SK-N-SH treated with all-trans-retinoic acid at 6 μM for 48 hours (cell line): ENCODE results near the gene MARVELD2.

Source experiments
- ATAC-seq: fragments of 200-7000 bp; cut with Tn5 transposase; 3 replicates; pipeline ENCODE4 v1.9.1; 2020; ENCODE audit warnings: mild to moderate bottlenecking, moderate library complexity
- ARNTL ChIP-seq: fragments of 450-650 bp; formaldehyde crosslinking; IDR thresholded peaks from 2 replicates; pipeline ENCODE4 v1.5.0; 2020; ENCODE audit warnings: low read depth, mild to moderate bottlenecking, moderate library complexity, borderline replicate concordance
- BACH2 ChIP-seq: fragments of 250-450 bp; sonication (Bioruptor Pico); IDR thresholded peaks from 2 replicates; pipeline ENCODE4 v1.9.0; 2021; ENCODE audit warnings: mild to moderate bottlenecking, borderline replicate concordance
- CREB5 ChIP-seq: fragments of 250-450 bp; sonication (Bioruptor Pico); IDR thresholded peaks from 2 replicates; pipeline ENCODE4 v1.5.1; 2020; ENCODE audit warnings: low read depth, mild to moderate bottlenecking, moderate library complexity
- CSDC2 ChIP-seq: fragments of 250-450 bp; sonication (Bioruptor Pico); IDR thresholded peaks from 2 replicates; pipeline ENCODE4 v1.5.0; 2020; ENCODE audit warnings: mild to moderate bottlenecking, moderate library complexity
- CSRNP3 ChIP-seq: fragments of 250-450 bp; sonication (Bioruptor Pico); IDR thresholded peaks from 2 replicates; pipeline ENCODE4 v1.5.1; 2021; ENCODE audit warnings: mild to moderate bottlenecking, moderate library complexity
- ESRRG ChIP-seq: fragments of 250-450 bp; sonication (Bioruptor Pico); IDR thresholded peaks from 2 replicates; pipeline ENCODE4 v1.6.1; 2021; ENCODE audit warnings: mild to moderate bottlenecking
- GLIS3 ChIP-seq: fragments of 250-450 bp; sonication (Bioruptor Pico); IDR thresholded peaks from 2 replicates; pipeline ENCODE4 v1.5.0; 2020; ENCODE audit warnings: mild to moderate bottlenecking, moderate library complexity
- ISL1 ChIP-seq: fragments of 250-450 bp; sonication (Bioruptor Pico); IDR thresholded peaks from 2 replicates; pipeline ENCODE4 v2.1.2; 2022; ENCODE audit warnings: mild to moderate bottlenecking, moderate library complexity
- OSR1 ChIP-seq: fragments of 250-450 bp; sonication (Bioruptor Pico); IDR thresholded peaks from 2 replicates; pipeline ENCODE4 v1.8.0; 2022; ENCODE audit warnings: moderate library complexity, mild to moderate bottlenecking, inconsistent platforms
- PATZ1 ChIP-seq: fragments of 250-450 bp; sonication (Bioruptor Pico); IDR thresholded peaks from 2 replicates; pipeline ENCODE4 v1.8.0; 2020; ENCODE audit warnings: mild to moderate bottlenecking, moderate library complexity, borderline replicate concordance
- POU6F1 ChIP-seq: fragments of 250-450 bp; sonication (Bioruptor Pico); IDR thresholded peaks from 2 replicates; pipeline ENCODE4 v1.8.0; 2021; ENCODE audit warnings: low read depth, mild to moderate bottlenecking, moderate library complexity, borderline replicate concordance
- PPARA ChIP-seq: fragments of 250-450 bp; sonication (Bioruptor Pico); IDR thresholded peaks from 2 replicates; pipeline ENCODE4 v1.5.0; 2020; ENCODE audit warnings: mild to moderate bottlenecking, borderline replicate concordance
- RARB ChIP-seq: fragments of 250-450 bp; sonication (Bioruptor Pico); IDR thresholded peaks from 2 replicates; pipeline ENCODE4 v1.8.0; 2021; ENCODE audit warnings: mild to moderate bottlenecking, moderate library complexity
- SNAI2 ChIP-seq: fragments of 250-450 bp; sonication (Bioruptor Pico); IDR thresholded peaks from 2 replicates; pipeline ENCODE4 v1.5.0; 2020; ENCODE audit warnings: mild to moderate bottlenecking, moderate library complexity
- TCF4 ChIP-seq: fragments of 250-450 bp; sonication (Bioruptor Pico); IDR thresholded peaks from 2 replicates; pipeline ENCODE4 v1.8.0; 2021; ENCODE audit warnings: mild to moderate bottlenecking, moderate library complexity, borderline replicate concordance
- TOX ChIP-seq: fragments of 250-450 bp; sonication (Bioruptor Pico); IDR thresholded peaks from 2 replicates; pipeline ENCODE4 v1.8.0; 2021; ENCODE audit warnings: mild to moderate bottlenecking, moderate library complexity, borderline replicate concordance
- TSHZ2 ChIP-seq: fragments of 250-450 bp; sonication (Bioruptor Pico); IDR thresholded peaks from 2 replicates; pipeline ENCODE4 v1.5.0; 2020; ENCODE audit warnings: mild to moderate bottlenecking, moderate library complexity
- ZC3H10 ChIP-seq: fragments of 250-450 bp; sonication (Bioruptor Pico); IDR thresholded peaks from 2 replicates; pipeline ENCODE4 v1.5.1; 2021; ENCODE audit warnings: mild to moderate bottlenecking, moderate library complexity
- ZFP30 ChIP-seq: fragments of 450-650 bp; formaldehyde crosslinking; IDR thresholded peaks from 2 replicates; pipeline ENCODE4 v1.5.0; 2022; ENCODE audit warnings: mild to moderate bottlenecking, moderate library complexity
- ZNF565 ChIP-seq: fragments of 450-650 bp; formaldehyde crosslinking; conservative IDR thresholded peaks from 2 replicates; pipeline ENCODE4 v1.5.0; 2020; ENCODE audit warnings: low read depth, mild to moderate bottlenecking, moderate library complexity
- ZNF70 ChIP-seq: fragments of 450-650 bp; formaldehyde crosslinking; IDR thresholded peaks from 2 replicates; pipeline ENCODE4 v1.5.0; 2020; ENCODE audit warnings: mild to moderate bottlenecking, moderate library complexity
- ZNF8 ChIP-seq: fragments of 450-650 bp; formaldehyde crosslinking; IDR thresholded peaks from 2 replicates; pipeline ENCODE4 v1.5.0; 2020; ENCODE audit warnings: mild to moderate bottlenecking, moderate library complexity

Gene MARVELD2

GRCh38 chr5:69484891-69485290 lies 70.0 kb downstream of the MARVELD2 start:
- no peak for ATAC-seq
- TF ChIP-seq SNAI2 (CRISPR knock-in tag) (no peak), TCF4 (CRISPR knock-in tag) (no peak), BACH2 (no peak), ZNF565 (CRISPR knock-in tag) (no peak), TOX (CRISPR knock-in tag) (no peak), PPARA (CRISPR knock-in tag) (no peak), ZNF70 (CRISPR knock-in tag) (no peak), ZNF8 (CRISPR knock-in tag) (no peak), ARNTL (no peak), ISL1 (CRISPR knock-in tag) (no peak), ZC3H10 (CRISPR knock-in tag) (no peak), CSRNP3 (no peak), ZFP30 (CRISPR knock-in tag) (no peak), GLIS3 (CRISPR knock-in tag) (no peak)

- no peak for TF ChIP-seq CREB5 (CRISPR knock-in tag)
- no peak for TF ChIP-seq CSRNP3
- TF ChIP-seq TCF4 (CRISPR knock-in tag) = no peak
- no peak for TF ChIP-seq ZFP30 (CRISPR knock-in tag)
- TF ChIP-seq OSR1 = no peak
- TF ChIP-seq ZNF565 (CRISPR knock-in tag) = no peak
- no peak for TF ChIP-seq BACH2
- TF ChIP-seq ISL1 (CRISPR knock-in tag) = no peak
- TF ChIP-seq, all 23 proteins: peak for 0
- no peak for ATAC-seq
These were observed 70.6 kb downstream of the MARVELD2 start for GRCh38 chr5:69485471-69485870.

GRCh38 chr5:69489246-69489645 lies 74.3 kb downstream of the MARVELD2 start:
- TF ChIP-seq TCF4 (CRISPR knock-in tag) (no peak), BACH2 (no peak), RARB (CRISPR knock-in tag) (no peak), ZFP30 (CRISPR knock-in tag) (no peak), PATZ1 (CRISPR knock-in tag) (no peak), CSRNP3 (no peak), TSHZ2 (CRISPR knock-in tag) (no peak), PPARA (CRISPR knock-in tag) (no peak), SNAI2 (CRISPR knock-in tag) (no peak), ZNF8 (CRISPR knock-in tag) (no peak), ZNF70 (CRISPR knock-in tag) (no peak), GLIS3 (CRISPR knock-in tag) (no peak), CREB5 (CRISPR knock-in tag) (no peak), ESRRG (CRISPR knock-in tag) (no peak), POU6F1 (CRISPR knock-in tag) (no peak), CSDC2 (CRISPR knock-in tag) (no peak), ARNTL (no peak), ZC3H10 (CRISPR knock-in tag) (no peak)
- no peak for ATAC-seq
